ENCODE measurements around the gene GRAMD1A.

- TF ChIP-seq CTCF (conservative IDR thresholded peaks at IDR 0.05; ENCODE audit: low read depth, low read length), result no peak
- TF ChIP-seq EZH2phosphoT487 (IDR thresholded peaks at IDR 0.05; ENCODE audit: borderline replicate concordance, low read length), result no peak
These were observed 8.4 kb upstream of the GRAMD1A start for GRCh38 chr19:34991542-34992333.
